Left lobe of liver (tissue), 2 donors: ENCODE data around the gene ADRB1. TPM values are rescaled to one million over a fixed set of nuclear protein-coding genes. Genes with fewer than 3 reads are reported as not detected.

ENCODE experiments used
- ATAC-seq: fragments of 200-7000 bp; cut with Tn5 transposase; one replicate; pipeline ENCODE4 v1.9.1; 2020; ENCODE audit warnings: mild to moderate bottlenecking, moderate library complexity
- DNase-seq: peaks from one replicate; pipeline ENCODE4 v3.0.0-alpha.2; 2020; ENCODE audit warnings: low spot score
- total RNA-seq: library from RNA; stranded (reverse); gene quantifications from one replicate; pipeline ENCODE4 v1.2.1, GENCODE V29; 2021
- donor health status: DM: no; HTN: no; CAD: no; lungs with moderate emphysema.
- donor health status: DM: no; HTN: yes; CAD: no.

Gene ADRB1
- total RNA-seq: 0.10 TPM

DNA sequence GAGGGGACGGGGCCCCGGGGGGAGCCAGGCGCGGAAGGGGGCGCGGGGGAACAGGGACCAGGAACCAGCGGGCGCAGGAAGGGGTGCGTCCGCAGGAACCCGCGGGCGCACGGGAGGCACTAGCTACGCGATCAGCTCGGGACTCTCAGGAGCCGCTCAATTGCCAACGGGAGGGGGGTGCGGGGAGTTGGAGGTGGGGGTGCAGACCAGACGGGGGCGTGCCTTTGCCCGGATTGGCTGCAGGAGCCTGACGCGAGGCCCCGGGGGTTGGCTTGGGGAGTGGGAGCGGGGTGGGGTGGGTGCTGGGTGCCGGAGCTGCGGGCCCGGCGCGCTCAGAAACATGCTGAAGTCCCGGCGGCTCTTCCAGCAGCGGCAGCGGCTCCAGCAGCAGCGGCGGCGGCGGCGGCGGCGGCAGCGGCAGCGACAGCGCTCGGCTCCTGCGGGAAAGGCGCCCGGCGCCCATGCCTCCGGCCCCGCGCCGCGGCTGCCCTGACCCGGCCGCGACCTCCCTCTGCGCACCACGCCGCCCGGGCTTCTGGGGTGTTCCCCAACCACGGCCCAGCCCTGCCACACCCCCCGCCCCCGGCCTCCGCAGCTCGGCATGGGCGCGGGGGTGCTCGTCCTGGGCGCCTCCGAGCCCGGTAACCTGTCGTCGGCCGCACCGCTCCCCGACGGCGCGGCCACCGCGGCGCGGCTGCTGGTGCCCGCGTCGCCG lies at the start of gene ADRB1:
TSS of gene ADRB1 (plus strand) at position 335 of the 715 bp plus-strand sequence. CDS start at position 602, 267 bp downstream.
- peak; percentile 86 for ATAC-seq
- DNase-seq: peak; percentile 59

DNA sequence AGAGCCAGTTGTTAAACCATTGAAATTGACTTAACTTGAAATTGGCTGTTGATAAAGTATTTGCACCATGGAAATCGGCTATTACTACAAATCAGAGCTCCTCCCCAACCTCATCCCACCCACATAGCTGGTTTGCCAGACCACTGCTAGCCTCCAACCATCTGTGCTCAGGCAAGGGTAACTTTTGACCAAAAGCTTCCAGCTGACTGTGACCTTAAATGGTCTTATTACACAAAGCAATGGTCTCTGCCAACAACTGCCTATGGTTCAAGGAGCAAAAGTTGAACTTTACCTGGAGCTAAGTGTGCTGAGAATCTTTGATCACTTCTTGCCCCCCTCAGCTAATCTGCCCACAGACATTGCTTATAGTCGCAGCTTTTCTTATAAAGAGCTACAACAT lies 48.5 kb upstream of the ADRB1 start:
- ATAC-seq (peak; percentile 85), DNase-seq (peak; percentile 60)

DNA sequence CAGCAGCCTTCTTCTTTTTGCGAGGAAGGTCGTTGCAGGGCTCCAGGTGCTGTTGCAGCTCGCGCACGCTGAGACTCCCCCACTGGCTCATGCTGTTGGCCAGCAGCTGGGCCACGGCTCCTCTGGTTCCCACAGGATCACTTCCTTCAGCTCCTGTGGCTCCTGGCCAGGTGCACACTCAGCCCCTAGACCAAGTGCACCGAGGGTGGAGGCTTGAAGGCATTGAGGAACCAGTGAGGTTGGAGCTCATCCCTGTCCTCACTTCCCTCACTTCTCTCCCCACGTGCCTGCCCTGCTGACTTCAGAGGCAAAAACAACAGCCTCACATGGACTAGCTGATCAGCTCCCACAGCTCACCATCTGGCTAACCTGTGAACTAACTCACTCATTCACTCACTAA lies 46.2 kb upstream of the ADRB1 start:
- DNase-seq (no peak), ATAC-seq (no peak)

DNA sequence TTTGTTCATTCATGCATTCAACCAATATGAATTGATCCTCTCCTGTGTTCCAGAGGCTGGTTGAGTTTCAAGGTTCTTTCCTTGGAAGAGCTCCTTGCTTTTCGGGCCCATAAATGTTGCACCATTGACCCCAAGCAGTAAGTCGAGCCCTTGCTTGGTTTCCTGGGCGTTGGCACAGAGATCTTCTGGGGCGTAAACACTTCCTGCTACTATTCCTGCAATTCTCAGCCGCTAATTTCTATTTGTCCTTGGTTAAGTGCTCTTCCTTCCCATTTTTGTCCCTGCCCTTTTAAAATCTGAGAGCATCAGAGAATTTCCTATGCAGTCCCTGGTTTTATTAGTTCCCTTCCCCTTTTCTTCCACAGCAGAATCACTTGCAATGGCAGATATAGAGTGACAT lies 44.1 kb upstream of the ADRB1 start:
- ATAC-seq (no peak), DNase-seq (no peak)

DNA sequence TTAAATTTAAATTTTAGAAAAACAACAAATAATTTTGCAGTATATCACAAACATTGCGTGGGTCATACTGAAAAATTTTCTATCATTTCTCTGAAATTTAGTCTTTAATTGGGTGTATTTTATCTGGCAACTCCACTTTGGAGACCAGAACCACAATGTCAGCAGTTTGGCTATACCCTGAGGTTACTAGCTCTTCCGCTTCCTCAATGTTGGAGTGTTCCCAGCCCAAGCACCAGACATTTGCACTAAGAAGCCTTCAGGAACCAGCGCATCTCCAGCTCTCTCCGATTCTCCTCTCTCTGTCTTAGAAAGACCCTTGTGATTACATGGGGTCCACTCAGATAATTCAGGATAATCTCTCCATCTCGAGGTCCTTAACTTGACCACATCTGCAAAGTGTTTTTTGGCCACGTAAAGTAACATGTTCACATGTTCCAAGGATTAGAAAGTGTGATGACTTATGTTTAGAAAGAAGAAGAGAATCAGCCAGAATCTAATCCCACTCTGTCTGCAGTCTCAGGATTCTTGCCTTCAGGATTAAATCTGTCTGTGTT lies 43.1 kb upstream of the ADRB1 start:
- ATAC-seq: peak; percentile 26

DNA sequence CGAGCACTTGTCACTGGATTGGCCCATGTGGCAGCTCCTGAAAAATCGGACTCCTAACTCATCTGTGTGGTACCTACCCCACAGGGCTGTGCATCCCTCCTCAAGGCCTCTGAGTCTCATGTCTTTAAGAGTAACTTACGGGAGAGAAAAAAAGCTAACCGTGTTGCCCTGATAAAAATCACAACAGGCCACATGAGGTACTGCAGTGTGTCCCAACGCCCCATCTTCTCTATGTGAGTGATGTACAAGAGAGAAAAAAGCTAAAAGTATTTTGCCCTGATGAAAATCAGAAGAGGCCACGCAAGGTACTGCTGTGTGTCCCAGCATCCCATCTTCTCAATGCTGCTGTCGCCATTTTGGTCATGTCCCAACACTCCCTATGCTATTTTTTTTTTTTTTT lies 41.2 kb upstream of the ADRB1 start:
- no peak for ATAC-seq

More for the DNA sequence above, 43.1 kb upstream of the ADRB1 start:
- no peak for DNase-seq

DNA sequence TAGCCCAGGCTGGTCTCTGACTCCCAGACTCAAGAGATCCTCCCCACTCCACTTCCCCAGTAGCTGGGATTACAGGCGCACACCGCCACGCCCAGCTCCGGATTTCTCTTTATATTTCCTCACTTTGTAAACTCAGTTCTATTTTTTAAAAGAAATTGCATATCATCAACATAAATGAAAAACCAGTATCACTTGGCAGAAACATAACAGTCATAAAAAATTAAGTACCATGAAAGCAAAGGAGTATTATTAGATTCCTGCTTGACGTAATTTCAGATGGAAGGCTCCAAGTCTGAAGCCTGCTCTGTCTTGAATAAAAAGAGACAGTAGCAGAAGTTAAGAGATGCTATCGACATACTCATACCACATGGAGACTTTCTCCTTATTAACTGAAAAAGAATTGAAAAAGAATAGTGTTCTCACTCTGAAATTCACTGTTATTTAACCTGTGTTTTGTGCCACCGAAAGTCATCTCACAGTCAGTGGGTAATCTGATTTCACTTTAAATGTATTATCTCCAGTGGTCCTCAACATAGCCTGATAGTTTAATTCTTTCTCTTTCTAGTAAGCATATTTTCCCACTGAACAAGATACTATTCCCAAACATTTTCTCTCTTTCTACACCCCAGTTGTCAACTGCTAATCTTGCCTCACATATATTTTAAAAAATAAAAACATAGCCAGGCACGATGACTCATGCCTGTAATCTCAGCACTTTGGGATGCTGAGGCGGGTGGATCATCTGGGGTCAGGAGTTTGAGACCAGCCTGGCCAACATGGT lies 40.3 kb upstream of the ADRB1 start:
- no peak for ATAC-seq

More for the DNA sequence above, 41.2 kb upstream of the ADRB1 start:
- no peak for DNase-seq

DNA sequence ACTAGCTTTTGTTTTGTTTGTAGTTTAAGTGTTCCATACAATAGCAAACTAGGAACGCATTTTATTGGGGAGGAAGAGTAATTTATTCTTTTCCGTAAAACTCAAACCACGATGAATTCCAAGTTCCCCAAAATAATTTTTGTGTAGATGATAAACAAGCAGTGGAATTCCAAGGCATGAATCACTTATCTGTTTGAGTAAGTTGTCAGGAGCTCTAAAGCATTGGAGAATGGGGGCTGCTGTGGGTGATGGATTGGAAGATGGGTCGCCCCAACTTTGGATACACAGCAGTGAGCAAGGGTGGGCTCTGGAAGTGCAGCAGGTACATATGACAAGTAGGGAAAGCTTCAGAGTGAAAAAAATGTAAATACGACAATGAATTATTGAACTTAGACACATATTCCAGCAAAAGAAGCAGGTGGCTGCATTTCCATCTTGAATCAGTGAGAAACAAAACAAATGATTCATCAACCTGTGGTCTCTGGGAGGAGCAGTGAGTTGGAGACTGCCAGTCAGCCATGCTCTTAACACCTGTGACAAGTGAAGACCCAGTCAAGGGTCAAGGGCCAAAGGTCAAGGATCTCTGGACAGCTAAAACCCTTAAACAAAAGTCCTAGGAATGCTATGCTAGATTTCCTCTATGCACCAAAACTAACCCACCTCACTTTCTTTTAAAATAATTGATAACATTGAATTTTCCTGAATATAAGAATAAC lies 34.2 kb upstream of the ADRB1 start:
- no peak for DNase-seq
- ATAC-seq: no peak

More for the DNA sequence above, 40.3 kb upstream of the ADRB1 start:
- DNase-seq: no peak

DNA sequence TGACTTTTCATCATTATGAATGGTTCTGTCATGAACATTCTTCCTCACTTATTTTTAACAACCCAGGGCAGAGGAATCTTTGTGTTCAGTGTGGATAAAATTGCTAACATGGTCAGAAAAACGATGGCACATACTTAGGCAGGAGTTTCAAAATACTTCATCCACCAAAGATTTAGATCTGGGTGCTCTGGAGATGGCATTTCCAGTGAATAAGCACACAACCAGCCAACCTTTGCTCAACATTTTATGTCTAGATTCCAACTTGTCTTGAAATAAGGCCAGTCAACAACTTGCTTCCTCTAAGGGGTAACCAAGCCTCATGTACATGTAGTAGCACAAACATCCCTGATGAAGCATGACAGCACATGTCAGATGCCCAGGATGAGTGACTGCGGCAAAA lies 33.4 kb upstream of the ADRB1 start:
- ATAC-seq (no peak), DNase-seq (no peak)

DNA sequence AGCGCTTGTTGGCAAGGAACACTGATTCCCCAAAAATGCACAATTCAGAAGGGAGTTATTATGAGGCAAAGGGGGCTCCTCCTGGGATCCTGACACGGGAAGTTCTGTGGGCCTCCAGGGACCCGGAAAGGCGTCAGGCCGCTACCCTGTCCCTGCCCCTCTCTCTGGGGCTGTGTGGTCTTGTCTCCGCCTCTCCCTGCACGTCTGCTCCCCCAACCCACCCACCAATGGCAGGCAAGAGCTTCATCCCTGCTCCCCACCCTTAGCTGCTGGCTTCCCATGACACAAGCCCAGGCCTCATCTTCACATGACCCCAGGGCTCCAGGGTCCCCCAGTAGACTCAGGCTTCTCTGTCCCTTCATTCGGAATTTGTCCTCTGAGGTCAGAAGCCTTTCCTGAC lies 31.0 kb upstream of the ADRB1 start:
- DNase-seq (no peak), ATAC-seq (no peak)

DNA sequence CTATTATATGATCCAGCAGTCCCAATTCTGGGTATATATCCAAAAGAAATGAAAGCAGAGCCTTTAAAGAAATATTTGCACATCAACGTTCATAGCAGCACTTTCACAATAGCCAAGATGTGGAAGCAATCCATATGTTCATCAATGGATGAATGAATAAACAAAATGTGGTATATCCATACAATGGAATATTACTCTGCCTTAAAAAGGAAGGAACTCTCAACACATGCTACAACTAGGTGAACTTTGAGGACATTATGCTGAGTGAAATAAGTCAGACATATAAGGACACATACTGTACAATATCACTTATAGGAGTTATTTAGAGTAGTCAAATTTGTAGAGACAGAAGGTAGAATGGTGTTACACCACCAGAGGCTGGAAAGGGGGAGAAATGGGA lies 28.0 kb upstream of the ADRB1 start:
- ATAC-seq (no peak), DNase-seq (no peak)

DNA sequence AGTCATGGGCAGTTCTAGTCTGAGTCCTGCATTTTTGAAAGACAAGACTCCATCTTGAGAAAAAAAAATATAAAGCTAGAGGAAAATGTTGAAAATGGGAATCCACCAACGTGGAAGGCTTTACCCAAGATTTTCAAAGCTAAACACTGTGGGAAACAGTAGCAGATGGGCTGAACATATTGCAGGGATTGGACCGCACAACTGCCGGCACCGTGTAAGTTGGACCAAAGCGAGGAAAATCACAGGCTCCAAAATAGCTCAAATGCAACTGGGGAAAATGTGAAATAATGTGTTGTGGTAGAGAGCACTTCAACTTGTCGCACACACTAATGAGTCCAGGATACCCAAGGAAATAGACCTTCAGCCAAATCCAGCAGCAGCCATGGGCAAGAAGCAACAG lies 26.4 kb upstream of the ADRB1 start:
- DNase-seq (no peak), ATAC-seq (no peak)

DNA sequence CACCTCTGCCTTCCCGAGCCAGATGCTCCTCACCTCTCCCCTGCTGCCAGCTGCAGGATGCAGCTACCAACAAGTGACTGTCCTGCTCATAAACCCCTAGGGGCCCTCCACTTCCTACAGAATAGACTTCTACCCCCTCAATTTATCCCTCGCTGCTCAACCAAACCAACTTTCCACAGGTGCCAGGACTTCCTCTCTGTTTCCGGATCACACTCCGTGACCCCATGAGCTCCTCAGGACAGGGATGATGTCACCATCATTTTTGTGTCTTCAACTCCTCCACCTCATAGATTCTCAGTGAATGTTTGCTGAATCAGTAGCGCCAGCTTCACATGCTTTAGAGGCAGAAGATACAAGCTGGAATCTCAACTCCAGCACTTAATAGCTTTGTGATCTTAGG lies 25.8 kb upstream of the ADRB1 start:
- no peak for ATAC-seq
- DNase-seq: no peak

DNA sequence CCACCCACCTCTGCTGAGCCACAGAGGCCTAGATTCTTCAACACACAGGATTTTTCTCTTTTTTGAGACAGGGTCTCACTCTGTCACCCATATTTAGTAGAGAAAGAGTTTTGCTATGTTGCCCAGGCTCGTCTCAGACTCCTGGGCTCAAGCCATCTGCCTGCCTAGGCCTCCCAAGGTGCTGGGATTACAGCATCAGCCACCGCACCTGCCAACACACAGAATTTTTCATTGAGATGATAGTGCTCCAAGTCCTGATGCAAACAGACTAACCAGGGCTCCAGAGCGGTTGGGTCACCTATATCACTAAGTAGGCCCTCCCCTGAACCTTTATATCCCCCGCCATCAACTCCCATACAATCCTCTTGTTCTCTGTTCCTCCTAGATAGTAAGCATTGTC lies 24.4 kb upstream of the ADRB1 start:
- no peak for ATAC-seq
- no peak for DNase-seq

DNA sequence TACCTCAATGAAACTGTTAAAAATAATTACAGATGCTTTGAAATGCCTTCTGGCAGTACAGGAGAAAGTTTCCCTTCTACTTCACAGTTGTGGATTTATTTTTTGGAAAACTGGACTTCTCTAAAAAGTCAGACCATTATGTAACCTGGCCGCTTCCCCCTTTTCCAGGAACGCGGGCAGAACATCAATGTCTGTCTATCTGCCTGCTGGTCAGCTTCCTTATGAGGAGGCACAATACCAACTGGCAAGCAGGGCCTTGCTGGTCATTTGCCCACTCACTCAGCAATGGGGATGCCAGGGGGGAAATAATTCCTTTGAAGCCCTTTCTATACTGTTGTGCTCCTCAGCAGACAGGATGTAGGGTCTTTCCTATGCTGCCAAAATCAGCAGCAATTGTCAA lies 22.5 kb upstream of the ADRB1 start:
- ATAC-seq (no peak), DNase-seq (no peak)

DNA sequence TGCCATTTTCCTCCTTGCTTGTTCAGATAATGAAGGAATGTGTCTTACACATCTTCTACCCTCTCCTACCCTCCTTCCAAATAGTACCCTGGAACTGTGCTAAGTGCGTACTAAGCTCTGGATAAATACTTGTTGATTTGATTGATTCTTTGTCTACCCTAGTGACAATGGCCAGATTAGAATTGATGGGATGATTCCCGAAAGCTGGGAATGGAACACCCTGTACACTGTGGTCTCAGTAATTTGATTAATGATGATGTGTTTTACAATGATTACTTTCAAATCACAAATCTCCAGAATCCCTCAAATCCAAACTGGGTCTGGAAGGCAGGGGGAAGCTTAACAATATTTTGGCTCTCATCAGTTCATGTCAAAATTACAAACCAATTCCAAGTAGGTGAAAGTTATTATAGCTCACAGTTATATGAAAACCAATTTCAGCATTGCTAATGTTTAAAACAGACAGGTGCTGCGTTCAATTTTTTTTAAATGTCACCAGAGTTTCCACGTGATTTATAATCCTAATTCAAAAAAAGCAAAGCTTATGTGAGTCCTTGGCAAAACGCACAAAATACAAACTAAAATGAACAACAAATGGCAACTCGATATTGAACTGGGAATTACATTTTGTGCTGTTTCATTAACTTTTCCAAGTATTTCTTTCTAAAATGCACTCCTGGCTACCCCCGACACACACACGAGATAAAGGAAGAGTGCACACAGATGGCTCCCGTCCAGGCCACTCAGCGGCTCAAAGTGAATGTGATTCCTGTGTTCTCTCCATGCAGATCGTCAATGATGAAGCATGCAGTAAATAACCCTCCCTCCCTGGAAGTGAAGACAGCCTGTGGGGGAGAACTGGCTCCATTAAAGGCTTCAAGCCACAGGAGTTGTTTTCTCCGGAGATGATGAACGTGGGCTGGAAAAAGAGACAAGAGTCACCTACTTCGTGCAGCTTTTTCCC lies 21.7 kb upstream of the ADRB1 start:
- ATAC-seq: no peak
- no peak for DNase-seq

DNA sequence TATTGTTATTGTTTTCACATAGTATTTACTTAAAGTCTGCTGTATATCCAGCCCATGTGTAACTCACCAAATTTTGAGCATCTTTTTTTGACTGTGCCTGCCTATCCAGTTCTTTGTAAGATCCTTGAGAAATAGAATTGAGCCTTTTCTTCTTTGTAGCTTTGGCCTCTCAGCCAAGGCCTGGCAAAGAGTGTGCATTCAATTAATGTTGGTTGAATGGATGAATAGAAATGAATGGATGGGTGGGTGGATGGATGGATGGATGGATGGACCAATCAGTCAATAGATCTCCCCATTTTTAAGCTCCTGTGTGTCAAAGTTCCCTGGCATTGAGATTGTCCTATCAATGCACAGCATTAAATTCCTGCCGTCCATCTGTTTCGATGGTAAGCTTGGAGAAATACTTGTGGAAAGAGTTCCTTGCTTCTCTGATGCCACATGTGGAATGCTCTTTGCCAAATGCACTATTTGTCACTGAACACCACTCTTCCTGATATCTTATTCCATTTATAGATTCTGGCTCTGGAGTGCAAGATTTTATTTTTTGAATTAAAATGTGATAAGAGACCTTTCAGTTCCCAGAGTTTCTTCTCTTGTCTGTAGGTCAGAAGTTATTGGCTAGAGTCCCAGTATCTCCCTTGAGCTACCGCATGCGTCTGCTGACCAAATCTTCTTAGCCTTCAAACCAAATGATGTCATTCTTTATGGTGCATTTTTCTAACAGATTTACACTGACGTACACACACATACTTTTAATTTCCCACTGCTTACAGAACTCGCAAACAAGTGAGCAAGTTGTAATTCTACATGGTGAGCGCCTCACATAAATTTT lies 20.7 kb upstream of the ADRB1 start:
- DNase-seq: no peak
- no peak for ATAC-seq

DNA sequence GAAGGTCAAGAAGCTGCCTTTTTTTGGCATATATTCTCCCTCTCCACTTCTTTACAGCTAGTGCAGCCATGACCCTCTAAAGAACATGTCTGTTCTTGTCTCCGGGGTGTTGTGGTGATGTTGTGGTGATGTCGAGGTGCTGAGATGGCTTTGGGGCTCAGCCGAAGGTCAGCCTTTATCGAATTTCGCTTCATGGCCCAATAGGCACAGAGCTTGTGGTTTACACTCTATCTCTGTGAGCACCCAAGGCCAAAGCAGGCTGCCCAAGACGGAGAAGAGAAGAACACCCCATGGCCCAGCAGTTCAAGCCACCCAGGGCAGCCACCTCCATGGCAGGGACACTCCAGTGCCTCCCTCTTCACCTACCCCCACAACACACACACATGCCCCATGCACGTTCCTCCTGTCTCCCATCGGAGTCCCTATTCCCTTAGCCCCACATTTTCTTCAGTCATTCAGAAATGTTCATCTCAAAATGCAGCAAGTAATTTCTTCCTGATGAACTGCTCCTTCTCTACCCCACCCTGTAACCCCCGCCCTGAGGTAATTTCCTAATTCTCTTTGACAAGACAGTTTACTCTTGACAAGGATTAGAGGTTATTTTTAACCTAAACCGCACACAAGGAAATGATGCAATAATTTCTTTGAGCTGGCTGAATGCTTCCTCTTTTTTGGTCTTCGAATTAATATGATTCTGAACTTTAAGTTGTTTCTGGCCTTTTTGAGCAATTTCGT lies 18.6 kb upstream of the ADRB1 start:
- DNase-seq (no peak), ATAC-seq (peak; percentile 30)
